GM23338 (cell line): ENCODE measurements around the gene NUP42.

Source experiments
- CREB1 ChIP-seq: fragments of 250-450 bp; sonication (Bioruptor Pico); IDR thresholded peaks from 2 replicates; pipeline ENCODE4 v1.5.0; 2020; ENCODE audit warnings: low read depth, mild to moderate bottlenecking, moderate library complexity
- CTCF ChIP-seq, 2 experiments: fragments of 200-600 bp in 1 of 2; sonication (generic) in 1 of 2; conservative IDR thresholded peaks; 2 replicates each; pipeline versions ENCODE4 v1.5.1 to v1.6.1; 2016 to 2017; ENCODE audit warnings: antibody characterized with exemption in 2 of 2, low read depth in 2 of 2, mild to moderate bottlenecking in 2 of 2, moderate library complexity in 1 of 2
- EZH2 ChIP-seq: fragments of 200-600 bp; sonication (generic); IDR thresholded peaks from one replicate; pipeline ENCODE4 v1.8.0; 2017; ENCODE audit warnings: antibody characterized with exemption, mild to moderate bottlenecking, low read depth; ENCODE audit not compliant: unreplicated experiment
- EZH2phosphoT487 ChIP-seq: fragments of 200-600 bp; sonication (generic); IDR thresholded peaks from one replicate; pipeline ENCODE4 v1.8.1; 2018; ENCODE audit warnings: antibody characterized with exemption; ENCODE audit not compliant: unreplicated experiment
- JUNB ChIP-seq: IDR thresholded peaks from one replicate; pipeline ENCODE4 v1.6.1; 2016; ENCODE audit warnings: antibody characterized with exemption; ENCODE audit not compliant: unreplicated experiment
- NANOG ChIP-seq: IDR thresholded peaks from 2 replicates; pipeline ENCODE4 v1.6.1; 2016; ENCODE audit warnings: antibody characterized with exemption, borderline replicate concordance
- POLR2AphosphoS5 ChIP-seq: IDR thresholded peaks from 2 replicates; pipeline ENCODE4 v1.6.1; 2016; ENCODE audit warnings: antibody characterized with exemption, low read depth
- REST ChIP-seq: IDR thresholded peaks from one replicate; pipeline ENCODE4 v1.6.1; 2018; ENCODE audit warnings: antibody characterized with exemption; ENCODE audit not compliant: unreplicated experiment
- ZNF331 ChIP-seq: fragments of 250-450 bp; sonication (Bioruptor Pico); IDR thresholded peaks from 2 replicates; pipeline ENCODE4 v1.5.0; 2020; ENCODE audit warnings: low read depth, mild to moderate bottlenecking, moderate library complexity
- TF ChIP-seq, protein P1 (sequence below): IDR thresholded peaks from 2 replicates; pipeline ENCODE4 v1.6.1; 2016; ENCODE audit warnings: antibody characterized with exemption

DNA sequence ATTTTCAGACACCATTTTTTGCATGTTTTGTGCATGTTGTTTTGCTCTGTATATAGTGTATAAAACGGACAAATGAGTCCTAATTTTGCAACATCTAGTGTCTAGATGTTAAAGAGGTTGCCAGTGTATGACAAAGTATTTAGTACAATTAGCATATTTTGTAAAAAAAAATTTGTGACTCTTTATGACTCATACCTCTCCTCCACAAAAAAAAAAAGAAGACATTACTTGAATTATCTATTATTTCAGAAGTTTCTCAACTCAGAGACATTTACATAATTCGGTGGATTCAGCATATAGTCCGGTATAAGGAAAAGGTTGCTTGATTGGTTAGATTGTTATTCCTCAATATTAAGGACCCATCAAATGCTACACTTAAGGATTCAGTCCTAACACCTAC is 26.0 kb downstream of the NUP42 start:
- TF ChIP-seq POLR2AphosphoS5, result no peak
- no peak for TF ChIP-seq CTCF (conservative IDR thresholded peaks at IDR 0.05; ENCODE audit: low read depth in 2 of 2)
- TF ChIP-seq REST, result no peak
- TF ChIP-seq EZH2, result no peak
- TF ChIP-seq, protein P1, sequence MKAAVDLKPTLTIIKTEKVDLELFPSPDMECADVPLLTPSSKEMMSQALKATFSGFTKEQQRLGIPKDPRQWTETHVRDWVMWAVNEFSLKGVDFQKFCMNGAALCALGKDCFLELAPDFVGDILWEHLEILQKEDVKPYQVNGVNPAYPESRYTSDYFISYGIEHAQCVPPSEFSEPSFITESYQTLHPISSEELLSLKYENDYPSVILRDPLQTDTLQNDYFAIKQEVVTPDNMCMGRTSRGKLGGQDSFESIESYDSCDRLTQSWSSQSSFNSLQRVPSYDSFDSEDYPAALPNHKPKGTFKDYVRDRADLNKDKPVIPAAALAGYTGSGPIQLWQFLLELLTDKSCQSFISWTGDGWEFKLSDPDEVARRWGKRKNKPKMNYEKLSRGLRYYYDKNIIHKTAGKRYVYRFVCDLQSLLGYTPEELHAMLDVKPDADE, result no peak
- TF ChIP-seq CREB1 (CRISPR knock-in tag), result no peak
- no peak for TF ChIP-seq EZH2phosphoT487
- no peak for TF ChIP-seq JUNB
- no peak for TF ChIP-seq NANOG
- no peak for TF ChIP-seq ZNF331
